NCI-H2029 (cell line): ENCODE data around the gene UBE2D1.

Source experiments
- DNase-seq: peaks from one replicate; lab custom pipeline; 2025; lab: John Stamatoyannopoulos, UW

Gene UBE2D1

DNA sequence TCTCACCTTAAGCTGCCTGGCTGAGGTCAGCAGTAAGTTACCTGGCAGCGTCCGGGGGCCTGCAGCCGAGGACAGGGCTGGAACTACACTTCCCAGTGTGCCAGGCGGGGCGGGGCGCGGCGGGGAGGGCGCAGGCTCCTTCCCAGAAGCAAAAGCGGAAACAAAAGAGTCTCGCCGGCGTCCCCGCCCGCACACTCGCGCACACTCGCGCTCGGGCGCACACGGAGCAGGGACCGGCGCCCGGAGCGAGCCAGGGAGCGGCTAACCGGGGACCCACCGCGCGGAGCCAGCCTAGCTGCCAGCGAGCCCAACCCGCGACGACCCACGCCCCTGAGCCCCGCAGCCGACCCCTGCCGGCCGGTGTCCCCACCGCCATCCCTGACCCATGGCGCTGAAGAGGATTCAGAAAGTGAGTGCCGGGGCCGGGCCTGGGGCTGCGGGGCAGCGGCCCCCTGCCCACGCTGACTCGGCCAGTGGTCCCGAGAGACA lies at the start of gene UBE2D1:
TSS of gene UBE2D1 (plus strand) at position 190 of the 489 bp plus-strand sequence. CDS start at position 386, 196 bp downstream.
- DNase-seq: peak; percentile 62

DNA sequence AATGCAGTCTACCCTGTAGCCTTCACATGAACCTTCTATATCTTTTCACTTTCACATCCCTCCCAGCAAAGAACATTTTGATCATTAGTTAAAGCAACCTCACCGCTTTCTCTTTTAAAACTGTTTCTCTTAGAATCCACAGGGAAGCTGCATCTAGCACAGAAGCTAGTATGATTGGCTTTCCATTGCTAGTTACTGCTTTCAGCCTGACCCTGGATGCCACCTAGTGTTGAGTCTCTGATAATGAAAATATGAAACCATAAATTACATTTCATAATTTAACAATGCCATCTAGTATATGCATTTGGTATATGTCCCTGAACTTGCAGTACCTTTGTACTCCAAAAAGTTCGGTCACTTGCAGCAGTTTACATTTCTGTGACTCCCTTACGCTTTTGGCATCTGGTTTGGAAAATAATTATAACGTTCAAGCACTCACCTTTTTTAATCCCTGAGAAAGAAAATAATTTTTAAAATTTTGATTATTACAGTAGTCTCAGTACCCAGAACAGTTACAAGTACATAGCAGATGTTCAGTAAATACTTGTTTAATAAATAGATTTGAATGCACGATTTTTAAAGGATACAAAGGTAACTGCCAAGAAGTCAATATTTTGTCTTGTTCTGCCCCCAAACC lies 43.1 kb upstream of the UBE2D1 start:
- peak; percentile 33 for DNase-seq

DNA sequence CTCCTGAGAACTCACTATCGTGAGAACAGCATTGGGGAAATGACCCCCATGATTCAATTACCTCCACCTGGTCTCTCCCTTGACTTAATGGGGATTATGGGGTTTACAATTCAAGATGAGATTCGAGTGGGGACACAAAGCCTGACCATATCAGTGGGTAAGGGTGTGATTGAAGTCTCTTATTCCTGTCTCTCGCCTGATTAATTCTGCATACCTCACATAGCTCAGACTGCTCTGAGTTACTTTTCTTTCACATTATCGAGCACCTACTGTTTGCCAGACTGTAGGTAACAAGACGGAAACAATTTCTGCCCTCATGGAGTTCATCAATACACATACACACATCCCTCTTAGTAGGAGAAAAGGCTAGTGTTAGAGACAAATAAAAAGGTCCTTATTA lies 40.8 kb upstream of the UBE2D1 start:
- DNase-seq: no peak

DNA sequence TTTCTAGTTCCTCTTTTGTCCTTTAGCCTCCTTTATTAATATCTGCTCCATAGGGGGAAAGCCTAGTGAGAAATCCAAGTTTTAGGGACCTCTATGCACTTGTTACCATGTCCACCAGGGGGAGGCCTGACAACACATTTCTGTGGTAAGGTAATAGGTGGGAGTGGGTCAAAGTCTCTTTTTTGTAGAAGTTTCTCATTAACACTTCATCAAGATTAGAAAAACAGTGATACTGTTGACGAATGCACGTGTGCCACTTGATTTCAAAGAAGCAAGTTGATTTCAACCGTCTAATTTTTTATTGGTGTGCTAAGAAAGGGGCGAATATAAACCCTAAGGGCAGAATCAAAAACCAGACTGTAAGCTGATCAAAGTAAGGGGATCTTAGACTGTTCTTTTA lies 35.2 kb upstream of the UBE2D1 start:
- DNase-seq: no peak

DNA sequence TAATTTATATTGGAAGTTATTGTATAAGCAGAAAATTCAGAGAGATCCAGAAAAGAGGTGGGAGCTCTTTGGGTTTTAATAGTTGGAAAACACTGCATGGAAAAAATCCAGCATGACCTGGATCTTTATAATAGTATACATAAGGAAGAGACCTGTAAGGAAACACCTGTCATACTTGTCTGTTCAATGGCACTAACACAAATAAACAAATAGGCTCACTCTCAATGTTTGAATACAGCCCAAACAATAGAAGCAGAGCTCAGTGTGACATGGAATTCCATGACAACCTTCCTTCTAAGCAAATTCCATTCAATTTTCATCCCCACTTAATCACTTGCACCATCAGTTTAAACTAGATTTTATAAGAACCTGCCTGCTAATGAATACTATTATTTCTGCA lies 34.1 kb upstream of the UBE2D1 start:
- DNase-seq: peak; percentile 58

DNA sequence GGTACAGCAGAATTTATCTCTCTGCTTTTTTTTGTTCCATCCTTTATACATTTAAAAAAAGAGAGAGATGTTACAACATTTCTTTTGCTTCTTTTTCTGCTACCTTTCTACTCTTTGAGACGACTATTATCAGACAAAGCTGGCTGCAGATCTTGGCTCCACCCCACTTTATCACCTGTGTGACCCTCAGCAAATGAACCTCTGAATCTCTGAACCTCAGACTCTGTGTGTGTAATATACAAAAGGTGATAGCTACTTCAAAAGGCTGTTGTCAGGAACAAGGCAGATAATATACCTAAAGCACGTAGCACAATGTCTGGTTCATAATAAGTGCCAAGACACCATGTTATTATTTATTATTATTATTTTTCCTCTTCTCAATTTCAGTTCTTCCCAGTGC lies 32.6 kb upstream of the UBE2D1 start:
- DNase-seq: no peak

DNA sequence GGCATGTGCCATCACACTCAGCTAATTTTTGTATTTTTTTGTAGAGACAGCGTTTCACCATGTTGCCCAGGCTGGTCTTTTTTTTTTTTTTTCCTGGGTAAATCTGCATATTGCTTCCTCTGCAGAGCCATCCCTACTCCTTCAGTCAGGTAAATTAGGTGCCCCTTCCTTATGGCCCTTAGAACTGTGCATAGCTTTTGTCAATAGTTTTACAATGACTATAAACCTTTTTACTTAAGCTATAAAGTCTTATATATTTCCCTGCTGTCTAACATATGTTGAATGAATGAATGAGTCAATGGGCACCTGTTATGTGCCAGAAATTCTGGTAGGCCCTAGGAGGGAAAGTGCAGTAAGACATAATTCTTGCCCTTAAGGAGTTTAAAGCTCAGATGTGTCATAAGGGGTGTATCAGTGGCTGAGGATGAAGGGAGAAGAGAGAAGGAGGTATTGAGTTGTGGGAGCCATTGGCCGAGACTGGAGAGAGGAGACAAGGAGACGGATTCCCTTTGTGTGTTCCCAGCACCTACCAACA lies 30.6 kb upstream of the UBE2D1 start:
- DNase-seq: no peak

DNA sequence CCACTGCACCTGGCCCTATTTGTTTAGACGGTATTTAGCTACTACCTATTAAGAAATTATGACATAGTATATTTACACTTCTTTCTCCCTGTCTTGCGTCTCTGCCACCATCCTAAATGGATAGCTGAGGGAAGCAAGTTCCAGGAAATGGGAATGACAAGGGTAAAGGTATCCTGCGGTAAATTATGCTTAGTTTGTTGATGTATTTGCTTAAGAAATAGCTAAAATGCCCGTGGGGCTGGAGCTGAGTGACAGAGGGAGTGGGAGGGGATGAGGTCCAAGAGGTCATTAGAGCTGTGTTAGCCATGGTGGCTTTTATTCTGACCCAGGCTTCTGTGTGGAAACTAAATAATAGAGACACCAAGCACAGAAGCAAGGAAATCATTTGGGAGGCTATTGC lies 29.0 kb upstream of the UBE2D1 start:
- DNase-seq: no peak

DNA sequence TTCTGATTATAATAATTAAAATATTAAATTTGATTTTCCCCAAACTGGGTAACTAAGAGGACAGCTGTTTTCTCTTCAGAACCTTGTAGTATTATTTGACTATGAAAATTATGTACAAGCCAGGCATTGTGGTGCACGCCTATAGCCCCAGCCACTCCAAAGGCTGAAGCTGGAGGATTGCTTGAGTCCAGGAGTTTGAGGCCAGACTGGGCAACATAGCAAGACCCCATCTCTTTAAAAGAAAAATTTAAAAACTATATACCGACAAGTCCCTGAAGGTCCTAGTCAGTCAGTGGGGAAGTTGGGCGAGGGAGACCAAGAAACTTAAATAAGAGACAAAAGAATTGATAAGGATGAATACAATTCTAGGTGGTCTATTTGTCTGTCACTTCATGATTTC lies 27.1 kb upstream of the UBE2D1 start:
- DNase-seq: no peak

DNA sequence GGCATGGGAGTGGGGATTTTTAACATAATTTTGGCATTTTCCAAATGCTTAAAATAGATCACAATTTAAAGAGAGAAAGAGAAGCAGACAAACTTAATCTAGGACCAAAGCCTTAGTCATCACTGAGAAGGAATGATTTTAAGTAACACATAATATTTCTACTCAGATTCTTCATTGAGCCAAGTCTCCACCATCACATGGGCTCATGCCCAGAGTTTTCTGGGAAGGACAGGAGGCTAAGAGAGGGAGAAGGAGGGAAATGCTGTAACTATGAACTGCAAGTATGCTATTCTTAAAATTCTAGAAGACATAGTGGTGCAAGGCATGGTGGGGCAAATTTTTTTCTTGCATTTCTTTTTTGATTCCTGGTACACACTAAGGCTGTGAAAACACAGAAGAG lies 23.8 kb upstream of the UBE2D1 start:
- DNase-seq: no peak

DNA sequence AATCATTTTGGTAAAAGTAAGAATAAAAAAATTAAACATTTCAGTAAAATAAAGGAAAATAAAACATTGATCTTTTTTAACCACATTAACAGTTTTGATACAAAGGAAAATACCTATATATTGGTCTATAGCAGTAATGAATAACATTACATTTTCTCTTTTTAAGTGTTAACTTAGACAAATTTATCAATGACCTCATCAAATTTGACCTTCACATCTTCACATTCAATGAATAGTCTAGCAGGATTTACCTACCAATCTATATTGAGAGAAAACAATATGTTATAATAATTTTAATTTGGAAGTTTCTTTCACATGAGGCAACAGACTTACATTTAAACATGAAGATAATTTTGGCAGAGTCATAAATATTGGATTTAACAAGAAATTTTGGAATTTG lies 17.9 kb upstream of the UBE2D1 start:
- DNase-seq: no peak

DNA sequence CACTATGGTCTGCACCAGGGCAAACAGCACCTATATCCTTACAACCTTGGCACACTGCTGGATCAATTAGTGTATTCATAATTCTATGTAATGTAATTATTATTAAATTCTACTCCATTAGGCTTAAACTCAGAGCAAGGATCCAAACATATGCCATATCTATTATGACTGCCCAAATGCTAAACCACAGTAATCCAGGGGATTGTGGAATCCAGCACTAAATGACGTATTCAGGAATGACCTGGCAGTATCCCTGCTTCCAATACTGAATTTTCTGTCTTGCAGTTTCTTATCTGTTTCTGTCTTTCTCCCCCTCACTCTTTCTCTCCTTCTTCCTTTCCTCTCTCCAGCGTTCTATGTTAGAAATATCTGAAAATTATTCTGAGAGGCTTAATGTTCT lies 16.5 kb upstream of the UBE2D1 start:
- DNase-seq: no peak

DNA sequence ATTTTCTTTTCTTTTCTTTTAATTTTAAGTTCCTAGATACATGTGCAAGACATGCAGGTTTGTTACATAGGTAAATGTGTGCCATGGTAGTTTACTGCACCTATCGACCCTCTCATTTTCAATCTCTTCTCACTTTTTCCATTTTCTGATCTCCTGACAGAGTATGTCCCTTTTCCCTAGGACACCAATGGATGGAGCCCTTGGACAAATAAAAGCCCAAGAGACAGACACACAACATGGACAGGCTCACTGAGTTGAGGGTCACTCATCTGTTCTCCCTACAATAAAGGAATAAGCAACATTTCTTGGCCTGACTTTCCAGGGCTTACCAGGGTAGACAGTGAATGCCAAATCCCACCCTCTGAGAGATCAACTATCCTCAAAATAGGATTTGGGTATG lies 15.2 kb upstream of the UBE2D1 start:
- no peak for DNase-seq

DNA sequence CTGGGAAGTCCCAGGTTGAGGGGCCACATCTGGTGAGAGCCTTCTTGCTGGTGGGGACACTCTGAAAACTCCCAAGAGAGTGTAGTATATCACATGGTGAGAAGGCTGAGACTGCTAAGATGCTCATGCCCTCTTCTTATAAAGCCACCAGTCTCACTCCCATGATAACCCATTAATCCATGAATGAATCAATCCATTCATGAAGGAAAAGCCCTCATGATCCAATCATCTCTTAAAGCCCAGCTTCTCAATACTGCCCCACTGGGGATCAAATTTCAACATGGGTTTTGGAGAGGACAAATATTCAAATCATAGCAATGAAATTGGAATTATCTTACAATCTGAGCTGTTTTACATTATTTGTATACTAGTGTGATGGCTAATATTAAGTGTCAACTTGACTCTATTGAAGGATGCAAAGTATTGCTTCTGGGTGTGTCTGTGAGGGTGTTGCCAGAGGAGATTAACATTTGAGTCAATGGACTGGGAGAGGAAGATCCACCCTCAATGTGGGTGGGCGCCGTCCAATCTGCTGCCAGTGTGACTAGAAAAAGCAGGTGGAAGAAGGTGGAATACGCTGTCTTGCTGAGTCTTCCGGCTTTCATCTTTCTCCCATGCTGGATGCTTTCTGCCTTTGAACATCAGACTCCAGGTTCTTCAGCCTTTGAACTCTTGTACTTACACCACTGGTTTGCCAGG lies 14.3 kb upstream of the UBE2D1 start:
- no peak for DNase-seq

DNA sequence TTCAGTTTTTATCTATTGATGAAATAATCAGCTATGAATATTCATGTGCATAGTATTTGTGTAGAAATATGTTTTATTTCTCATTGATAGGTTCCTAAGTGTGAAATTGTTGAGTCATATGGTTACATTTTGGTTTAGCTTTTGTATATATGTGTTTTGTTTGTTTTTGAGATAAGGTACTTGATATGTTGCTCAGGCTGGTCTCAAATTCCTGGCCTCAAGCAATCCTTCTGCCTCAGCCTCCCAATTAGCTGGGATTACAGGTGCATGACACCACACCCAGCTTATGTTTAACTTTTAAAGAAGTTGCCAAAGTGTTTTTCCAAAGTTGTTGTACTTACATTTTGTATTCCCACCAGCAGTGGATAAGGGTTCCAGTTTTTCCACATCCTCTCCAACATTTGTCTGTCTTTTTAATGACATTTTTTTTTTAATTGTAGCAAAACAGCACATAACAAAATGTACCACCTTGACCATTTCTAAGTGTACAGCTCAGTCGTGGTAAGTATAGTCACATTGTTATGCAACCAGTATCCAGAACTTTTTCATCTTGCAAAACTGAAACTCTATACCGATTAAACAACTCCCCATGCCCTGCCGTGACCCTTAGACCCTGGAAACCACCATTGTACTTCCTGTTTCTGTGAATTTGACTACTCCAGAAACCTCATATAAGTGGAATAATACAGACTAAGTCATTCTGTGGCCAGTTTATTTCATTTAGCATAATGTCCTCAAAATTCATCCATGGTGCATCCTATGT lies 12.6 kb upstream of the UBE2D1 start:
- DNase-seq: no peak

DNA sequence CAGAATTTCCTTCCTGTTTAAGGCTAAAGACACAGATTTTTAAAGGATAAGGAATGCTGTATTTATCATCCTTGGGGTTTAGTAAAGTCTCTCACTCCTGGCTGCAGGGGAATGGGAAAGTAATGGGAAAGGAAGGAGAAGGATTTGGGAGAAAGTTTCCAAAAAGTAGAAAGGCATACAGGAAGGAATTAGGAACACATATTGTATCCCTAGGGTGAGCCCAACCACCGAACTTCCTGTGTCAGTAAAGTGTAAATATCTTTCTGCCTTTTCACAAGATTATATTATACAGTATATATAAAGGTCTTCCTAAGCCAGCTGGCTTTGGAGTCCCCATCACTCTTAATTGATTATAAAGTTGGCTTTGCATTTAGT lies 12.0 kb upstream of the UBE2D1 start:
- DNase-seq: no peak

DNA sequence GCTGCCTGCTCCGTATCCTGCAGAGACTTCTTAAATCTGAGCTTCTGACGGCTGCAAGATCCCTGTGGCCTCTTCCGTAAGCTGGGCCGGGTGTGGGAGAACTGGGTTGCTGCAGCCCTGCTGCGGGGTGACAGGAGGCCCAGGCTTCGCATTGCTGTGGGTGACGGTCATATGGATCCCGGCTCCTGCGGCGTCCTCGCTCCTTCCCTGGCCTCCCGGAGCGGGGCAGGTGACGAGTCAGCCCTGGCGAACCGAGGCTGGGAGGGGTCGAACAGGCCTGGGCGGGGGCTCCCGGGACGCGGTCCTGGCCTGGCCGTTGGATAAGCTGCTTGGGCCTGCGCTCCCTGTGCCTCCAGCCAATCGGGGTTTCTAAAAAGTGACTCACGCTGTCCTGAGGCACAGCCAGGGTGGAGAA lies 7.8 kb upstream of the UBE2D1 start:
- no peak for DNase-seq

DNA sequence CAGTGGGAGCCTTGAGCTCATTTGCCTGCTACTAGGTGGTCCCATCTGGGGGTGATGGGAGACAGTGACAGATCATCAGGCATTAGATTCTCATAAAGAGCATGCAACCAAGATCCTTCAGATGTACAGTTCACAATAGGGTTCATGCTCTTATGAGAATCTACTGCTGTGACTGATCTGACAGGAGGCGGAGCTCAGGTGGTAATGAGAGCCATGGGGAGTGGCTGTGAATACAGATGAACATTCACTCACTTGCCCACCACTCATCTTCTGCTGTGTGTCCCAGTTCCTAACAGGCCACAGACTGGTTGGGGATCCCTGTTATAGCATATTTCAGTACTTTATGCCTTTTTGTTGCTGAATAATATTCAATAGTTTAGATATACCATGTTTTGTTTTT lies 6.6 kb upstream of the UBE2D1 start:
- no peak for DNase-seq

DNA sequence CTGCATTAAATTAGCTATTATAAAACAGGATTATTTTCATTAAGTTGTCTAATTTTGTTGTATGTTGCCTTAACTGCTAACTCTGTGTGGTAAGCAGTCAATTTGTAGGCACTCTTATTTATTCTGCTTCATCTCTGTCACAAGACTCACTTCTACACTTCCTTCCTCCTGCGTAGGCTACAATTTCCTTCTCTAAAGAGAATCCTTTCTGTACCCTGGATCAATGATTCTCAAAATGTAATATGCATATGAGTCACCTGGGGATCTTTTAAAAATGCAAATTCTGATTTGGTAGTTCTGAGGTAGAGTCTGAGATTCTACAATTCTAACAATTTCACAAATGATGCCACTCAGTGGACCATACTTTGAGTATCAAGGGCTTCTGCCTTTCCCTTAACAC lies 4.4 kb upstream of the UBE2D1 start:
- no peak for DNase-seq

DNA sequence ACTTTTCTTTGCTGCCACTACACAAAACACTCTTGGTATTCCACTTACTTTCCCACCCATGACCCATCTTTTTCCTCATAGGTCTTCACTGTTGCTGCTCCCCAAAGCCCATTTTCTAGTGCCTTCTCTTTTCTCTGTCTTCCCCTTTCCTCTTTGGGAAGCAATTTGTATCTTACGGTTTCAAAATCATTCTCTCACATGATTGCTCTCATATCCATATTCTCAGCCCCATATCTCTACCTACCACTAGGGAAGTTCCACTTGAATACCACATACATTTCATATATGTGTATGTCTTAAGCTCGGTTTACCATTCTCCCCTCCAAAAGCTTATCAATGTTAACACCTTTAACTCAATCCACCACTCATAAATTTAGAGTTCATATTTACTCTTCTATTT lies 3.2 kb upstream of the UBE2D1 start:
- no peak for DNase-seq

DNA sequence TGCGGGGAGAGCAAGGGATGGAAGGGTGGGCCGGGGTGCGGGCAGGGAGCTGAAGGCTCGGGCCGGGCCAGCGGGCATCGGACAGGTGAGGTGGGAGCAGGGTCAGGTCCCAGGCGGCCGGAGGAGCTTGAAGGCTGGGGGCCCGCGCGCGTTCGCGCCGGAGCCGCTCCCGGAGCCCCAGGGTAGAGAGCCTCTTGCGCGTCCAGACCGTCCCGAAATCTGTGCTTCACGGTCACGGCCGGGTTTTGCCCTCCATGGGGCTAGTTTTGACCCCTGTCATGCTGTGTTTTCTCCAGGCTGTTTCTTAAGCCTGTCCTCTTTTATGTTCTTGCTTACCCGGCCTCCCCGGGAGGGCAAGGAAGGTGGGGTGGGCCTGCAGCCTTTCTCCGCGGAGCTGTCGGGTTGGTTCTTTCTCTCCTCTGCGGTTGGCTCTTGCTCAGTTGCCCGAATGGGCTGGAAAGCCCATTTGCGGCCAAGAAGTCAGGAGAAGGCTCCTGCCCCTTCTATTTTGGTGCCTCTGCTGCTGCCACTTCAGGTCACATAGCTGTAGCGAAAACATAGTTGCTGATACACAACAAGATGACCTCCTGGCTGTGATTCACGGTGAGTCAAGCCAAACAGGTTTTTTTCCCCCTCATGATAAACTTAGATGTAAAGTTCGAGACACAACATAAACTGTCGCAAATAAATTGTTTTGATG lies 650 bp downstream of the UBE2D1 start:
- DNase-seq: no peak

DNA sequence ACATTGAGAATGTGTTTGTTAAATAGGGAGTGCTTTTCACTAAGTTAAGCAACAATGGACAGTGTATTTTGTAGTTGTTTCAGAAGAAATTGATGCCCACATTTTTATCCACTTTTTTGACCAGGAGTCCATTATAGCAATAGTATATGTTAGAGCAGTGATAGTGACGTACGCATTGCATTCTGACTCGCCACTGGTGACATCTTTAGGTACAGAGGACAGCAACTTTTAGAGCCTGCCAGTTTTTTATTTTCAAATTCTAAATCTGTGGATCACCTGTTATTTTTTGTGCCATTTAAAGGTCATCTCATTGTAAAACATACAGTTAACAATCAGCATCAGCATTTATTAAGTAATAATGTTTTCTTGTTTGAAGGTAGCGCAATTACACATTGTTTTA lies 1.4 kb downstream of the UBE2D1 start:
- no peak for DNase-seq
